NCI-H345 (cell line): ENCODE data around the gene HLA-C.
"Not testable (repeated sequence)": the region's sequence is repeated elsewhere in the genome, so short reads cannot be mapped to it uniquely, and the experiment has no call there.

Source experiments
- DNase-seq: peaks from one replicate; lab custom pipeline; 2025; lab: John Stamatoyannopoulos, UW

The HLA-C gene

DNA sequence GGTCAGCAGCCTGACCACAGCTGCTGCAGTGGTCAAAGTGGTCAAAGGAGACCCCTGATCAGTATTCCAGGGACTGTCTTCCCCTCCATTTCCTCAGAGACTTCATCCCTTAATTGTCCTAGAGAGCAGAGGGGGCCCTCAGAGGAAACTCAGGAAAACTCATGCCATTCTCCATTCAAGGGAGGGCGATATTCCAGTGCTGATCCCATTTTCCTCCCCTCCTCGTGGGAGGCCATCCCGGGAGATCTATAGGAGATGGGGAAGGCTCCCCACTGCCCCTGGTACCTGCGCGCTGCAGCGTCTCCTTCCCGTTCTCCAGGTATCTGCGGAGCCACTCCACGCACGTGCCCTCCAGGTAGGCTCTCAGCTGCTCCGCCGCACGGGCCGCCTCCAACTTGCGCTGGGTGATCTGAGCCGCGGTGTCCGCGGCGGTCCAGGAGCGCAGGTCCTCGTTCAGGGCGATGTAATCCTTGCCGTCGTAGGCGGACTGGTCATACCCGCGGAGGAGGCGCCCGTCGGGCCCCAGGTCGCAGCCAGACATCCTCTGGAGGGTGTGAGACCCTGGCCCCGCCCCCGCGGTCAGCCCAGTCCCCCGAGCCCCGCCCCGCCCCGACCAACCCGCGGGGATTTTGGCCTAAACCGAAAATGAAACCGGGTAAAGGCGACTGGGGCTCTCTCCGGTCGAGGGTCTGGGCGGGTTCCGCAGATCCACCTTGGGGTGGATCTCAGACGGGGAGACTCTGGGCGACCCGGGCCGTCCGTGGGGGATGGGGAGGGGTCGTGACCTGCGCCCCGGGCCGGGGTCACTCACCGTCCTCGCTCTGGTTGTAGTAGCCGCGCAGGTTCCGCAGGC, 878 bp downstream of the HLA-C start:
- DNase-seq, result peak; percentile 15

DNA sequence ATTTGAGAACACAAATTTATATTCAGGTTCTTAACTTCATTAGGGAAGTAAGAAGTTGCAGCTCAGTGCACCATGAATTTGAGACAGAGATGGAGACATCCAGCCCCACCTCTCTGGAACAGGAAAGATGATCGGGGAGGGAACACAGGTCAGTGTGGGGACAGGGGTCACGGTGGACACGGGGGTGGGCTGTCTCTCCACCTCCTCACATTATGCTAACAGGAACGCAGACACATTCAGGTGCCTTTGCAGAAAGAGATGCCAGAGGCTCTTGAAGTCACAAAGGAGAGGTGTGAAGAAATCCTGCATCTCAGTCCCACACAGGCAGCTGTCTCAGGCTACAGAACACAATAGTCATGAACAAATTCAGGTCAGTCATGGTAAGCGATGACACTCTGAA, 3.1 kb downstream of the HLA-C start:
- DNase-seq, result no peak

DNA sequence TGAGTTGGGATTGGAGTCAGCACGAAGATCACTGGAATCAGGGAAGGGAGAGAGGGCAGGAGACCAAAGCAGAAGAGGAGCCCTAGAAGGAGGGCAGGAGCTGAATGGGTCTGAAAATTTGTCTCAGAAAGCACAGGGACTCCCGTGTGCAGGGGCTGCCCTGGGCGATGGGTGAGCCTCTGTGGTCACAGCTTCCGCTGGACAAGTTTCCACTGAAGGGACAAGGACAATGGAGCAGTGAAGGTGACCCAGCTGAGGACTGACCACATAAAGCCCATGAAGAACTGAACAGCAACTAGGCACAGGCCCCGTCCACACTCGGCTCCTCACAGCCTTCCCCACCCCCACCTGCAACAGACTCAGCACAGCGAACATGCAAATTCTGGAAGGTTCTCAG, 3.5 kb downstream of the HLA-C start:
- DNase-seq, result no peak

DNA sequence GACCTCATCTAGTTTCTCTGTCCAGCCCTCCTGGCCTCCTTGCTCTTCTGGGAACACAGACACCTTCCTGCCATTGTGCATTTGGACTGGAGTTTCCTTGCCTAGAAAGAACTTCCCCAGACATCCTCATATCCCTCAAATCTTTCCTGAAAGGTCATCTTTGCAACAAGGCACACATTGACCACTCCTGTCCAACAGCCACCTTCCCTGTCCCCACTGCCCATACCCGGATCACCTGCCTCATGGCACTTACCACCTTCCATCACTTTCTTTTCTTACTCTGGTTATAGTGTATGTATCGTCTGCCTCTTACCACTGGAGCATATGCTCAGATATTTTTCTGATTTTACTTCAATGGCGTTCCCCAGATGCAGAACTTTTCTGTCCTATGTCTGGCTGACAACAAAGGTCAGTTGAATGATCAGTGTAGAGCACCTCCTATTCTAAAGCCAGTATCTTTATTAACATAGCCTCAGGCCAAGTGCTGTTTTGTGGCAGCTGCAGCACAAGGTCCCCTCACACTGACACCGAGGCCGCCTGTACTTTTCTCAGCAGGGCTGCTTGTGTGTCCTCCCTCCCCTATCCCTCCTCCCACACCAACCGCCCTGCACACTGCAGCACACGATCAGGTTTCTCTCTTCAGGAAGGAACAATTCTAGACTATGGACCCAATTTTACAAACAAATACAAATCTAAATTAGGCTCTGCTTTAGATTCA, 4.1 kb downstream of the HLA-C start:
- no peak for DNase-seq

DNA sequence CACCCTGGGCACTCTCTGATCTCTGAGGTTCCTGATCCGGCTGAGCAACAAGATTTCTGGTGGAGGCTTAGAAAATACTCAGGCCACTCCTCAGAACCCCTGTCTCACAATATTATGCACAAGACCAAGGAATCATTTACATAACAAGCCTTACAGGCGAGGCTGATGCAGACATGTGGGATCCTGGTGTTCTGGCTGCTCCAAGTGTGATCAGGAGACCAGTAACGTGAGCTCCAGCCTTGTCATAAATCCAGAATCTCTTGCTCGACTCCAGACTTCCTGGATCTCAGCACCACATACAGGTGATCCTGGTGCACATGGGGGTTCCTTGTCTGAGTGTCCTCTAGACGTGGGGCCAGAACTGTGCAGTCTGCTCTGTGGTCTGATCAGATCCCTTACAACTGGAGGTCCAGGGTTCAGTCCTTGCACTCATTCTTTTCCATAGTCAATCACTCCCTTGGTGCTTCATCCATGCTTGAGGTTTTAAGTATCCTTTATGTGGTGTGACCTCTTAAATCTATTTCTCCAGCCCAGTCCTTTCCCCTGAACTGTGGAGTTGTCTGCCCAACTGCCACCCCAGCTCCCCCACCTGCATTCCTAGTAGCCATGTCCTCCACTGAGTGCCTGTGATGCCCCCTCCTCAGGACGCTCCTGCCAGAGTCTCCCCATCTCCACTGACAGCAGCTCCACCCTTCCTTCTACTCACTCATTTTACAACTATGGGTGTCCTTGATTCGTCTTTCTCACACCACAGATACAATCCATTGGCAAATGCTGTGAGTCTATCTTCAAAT, 5.1 kb downstream of the HLA-C start:
- DNase-seq, result no peak

DNA sequence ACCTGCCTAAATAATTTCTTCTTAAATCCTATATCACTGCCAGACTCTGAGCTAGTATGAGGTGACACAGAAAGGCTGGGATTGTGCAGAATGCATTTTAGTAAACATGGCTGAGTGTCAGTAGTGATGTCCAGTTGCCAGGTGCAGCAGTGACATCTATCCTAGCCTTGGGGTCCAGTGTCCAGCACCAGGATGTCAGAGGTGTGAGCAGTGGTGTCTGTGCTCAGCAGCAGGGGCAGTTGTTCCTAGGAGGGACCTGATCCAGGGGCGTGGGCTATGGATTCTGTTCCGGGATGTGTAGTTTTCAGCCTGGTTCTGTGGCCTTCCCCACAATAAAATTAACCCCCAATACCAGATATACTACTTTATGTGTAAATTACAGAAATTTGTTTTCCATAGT, 6.0 kb downstream of the HLA-C start:
- DNase-seq, result no peak

DNA sequence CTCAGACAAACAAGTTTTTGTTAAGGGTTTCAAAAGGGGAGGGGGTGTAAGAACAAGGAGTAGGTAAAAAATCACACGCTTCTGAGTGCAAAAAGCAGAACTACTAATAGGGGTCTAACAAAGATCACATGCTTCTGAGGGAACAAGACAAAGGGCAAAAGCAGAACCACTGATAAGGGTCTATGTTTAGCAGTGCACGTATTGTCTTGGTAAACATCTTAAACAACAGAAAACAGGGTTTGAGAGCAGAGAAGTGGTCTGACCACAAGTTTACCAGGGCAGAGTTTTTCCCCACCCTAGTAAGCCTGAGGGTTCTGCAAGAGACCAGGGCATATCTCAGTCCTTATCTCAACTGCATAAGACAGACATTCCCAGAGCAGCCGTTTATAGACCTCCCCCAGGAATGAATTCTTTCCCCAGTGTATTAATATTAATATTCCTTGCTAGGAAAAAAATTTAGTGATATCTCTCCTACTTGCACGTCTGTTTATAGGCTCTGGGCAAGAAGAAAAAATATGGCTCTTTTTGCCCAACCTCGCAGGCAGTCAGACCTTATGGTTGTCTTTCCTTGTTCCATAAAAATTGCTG, 8.5 kb downstream of the HLA-C start:
- DNase-seq, result not testable (repeated sequence)

DNA sequence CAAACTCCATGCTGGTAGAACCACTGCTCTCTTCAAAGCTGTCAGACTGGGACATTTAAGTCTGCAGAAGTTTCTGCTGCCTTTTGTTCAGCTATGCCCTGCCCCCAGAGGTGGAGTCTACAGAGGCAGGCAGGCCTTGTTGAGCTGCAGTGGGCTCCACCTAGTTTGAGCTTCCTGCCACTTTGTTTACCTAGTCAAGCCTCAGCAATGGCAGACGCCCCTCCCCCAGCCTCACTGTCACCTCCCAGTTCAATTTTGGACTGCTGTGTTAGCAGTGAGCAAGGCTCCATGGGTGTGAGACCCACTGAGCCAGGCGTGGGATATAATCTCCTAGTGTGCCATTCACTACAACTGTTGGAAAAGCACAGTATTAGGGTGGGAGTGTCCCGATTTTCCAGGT, 11.9 kb downstream of the HLA-C start:
- DNase-seq, result not testable (repeated sequence)

DNA sequence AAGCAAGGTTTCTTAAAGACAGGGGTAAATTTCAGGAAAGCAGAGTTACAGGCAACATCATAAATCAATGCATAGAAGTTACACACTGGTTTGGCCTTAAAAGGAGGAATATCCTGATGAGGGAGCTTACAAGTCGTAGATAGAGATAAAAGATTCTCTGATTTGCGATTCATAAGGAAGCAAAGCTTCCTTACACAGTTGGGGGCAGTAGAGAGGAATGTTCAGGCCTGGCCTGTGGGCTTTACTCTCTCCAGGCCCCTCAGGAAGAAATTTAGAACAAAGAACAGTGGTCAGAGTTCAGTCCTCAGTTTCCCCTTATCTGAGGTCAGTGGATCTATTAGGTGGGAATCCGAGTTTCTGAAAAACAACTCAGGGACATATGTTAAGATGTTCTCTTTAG, 19.3 kb downstream of the HLA-C start:
- no peak for DNase-seq

DNA sequence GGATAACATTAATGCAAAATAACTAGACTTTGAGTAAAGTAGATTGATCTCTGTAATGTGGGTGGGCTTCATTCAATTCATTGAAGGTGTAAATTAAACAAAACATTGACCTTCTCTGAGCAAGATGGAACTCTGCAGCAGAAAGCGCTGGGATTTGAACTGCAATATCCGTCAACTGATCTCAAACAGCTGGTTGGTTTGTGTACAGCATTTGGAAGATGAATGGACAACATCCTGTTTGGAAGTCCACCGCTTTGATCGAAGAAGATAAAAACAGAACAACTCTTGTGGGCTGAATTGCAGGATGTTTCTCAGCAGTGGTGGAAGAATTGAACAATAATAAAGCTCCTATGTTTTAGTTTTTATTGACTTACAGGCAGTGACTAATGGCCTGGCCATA, 20.6 kb downstream of the HLA-C start:
- no peak for DNase-seq

DNA sequence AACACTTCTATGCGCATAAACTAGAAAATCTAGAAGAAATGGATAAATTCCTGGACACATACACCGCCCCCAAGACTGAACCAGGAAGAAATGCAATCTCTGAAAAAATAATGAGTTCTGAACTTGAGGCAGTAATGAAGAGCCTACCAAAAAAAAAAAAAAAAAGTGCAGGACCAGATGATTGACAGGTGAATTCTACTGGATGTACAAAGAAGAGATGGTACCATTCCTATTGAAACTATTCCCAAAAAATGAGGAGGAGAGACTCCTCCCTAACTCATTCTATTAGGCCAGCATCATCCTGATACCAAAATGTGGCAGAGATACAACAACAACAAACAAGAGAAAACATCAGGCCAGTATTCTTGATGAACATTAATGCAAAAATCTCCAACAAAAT, 22.7 kb downstream of the HLA-C start:
- DNase-seq, result no peak

DNA sequence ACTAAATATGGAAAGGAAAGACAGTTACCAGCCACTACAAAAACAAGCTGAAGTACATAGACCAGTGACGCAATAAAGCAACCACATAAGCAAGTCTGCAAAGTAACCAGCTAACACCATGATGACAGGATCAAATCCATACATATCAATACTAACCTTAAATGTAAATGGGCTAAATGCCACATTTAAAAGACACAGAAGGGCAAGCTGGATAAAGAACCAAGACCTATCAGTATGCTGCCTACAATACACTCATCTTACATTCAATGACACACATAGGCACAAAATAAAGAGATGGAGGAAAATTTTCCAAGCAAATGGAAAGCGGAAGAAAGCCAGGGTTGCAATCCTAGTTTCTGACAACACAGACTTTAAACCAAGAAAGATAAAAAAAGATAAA, 24.1 kb downstream of the HLA-C start:
- DNase-seq, result no peak

DNA sequence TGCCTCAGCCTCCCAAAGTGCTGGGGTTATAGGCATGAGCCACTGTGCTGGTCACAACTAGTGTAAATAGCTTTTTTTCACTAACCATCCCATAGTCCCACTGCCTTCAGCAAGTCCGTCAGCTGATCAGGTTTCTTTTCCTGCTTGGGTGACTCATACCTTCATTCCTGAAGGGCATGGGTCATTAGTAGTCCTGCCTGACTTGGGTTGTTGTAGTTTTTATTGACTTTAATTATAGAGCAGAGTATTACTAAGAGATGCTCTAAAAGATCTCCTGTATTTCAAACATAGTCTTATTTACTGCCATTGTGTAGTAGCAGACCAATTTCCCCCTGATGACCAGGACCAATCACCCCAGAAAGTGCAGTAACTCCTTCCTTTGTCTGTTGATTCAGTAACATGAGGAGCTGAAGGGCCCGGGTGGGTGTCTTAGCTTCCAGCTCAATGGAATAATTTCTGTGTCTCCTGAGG, 25.8 kb downstream of the HLA-C start:
- DNase-seq, result no peak

DNA sequence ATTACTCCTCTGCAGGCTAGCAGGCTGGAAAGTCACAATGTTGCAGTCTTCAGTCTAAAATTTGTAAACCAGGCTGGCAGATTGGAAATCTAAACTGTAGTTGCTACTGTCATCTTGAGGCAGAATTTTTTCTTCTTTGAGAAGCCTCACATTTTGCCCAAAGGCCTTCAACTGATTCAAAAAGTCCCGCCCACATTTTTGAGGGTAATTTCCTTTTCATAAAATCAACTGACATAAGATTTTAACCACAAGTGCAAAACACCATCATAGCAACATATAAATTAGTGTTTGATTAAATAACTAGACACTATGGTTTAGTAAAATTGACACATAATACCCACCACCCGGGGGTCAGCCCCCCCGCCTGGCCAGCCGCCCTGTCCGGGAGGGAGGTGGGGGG, 28.4 kb downstream of the HLA-C start:
- no peak for DNase-seq

DNA sequence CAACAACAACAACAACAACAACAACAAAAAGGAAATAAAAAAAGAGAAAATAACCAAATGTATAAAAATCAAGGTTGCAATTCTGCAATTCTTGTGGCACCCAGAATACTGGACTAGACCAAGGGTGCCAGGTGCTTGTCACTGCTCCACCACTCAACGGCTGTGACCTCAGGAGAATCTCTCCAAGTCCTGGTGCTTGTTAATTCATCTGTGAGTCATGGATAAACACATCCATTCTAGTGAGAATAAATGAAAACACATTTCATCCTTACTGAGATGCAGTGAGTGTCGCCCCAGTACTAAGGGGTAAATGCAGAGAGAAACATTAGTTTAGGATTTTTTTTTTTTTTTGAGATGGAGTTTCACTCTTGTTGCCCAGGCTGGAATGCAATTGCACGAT, 32.0 kb downstream of the HLA-C start:
- DNase-seq, result no peak

DNA sequence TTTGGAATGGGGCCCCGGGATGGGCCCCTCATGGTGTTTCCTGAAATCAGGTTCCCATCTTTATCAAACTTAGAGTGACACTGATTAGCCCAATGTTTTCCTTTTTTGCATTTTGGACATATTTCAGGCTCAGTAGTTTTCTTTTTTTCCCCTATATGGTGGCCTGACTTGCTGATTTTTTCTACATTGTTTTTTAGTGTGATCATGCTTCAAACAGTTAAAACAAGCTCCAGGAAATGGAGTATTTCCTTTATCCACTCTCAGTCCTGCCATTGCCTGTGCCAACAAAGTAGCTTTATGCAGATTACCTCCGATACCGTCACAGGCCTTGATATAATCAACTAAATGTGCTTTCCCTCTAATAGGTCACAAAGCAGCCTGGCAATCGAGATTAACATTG, 37.8 kb downstream of the HLA-C start:
- DNase-seq, result not testable (repeated sequence)

DNA sequence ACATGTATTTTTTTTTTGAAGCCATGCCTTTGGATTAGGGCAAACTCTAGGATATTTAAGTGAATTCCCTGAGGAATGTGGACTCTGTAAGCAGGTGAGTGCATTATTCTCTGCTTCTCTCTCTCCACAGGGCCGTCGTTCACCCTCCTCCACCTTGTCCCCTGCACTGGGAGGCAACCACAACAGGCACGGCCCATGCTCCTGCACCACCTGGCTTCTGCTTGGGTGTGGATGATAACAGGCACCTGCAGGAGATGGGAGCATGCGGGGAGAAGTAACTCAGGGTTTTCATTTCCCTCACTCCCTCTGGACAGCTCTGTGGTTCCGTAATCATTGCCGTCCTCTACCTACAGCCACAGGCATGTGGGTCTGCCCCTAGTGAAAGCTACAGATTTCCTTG, 43.4 kb downstream of the HLA-C start:
- no peak for DNase-seq

DNA sequence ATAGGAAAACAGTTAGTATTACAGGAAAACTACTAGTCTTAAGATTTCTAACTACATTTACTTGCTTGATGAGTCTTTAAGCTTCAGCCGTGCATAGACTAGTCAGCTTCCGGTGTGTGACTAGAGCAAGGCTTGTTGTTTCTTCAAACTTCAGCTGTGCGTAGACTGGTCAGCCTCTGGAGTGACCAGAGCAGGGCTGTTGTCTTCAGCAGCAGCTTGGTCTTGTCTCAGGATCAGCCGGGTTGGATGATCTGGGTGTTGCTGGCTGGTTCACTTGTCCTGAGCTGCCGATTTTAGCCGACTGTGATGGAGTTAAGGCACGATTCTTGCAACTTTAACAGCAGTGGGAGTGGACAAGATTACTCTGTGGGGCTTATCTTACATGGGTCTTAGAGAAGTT, 44.7 kb downstream of the HLA-C start:
- no peak for DNase-seq

DNA sequence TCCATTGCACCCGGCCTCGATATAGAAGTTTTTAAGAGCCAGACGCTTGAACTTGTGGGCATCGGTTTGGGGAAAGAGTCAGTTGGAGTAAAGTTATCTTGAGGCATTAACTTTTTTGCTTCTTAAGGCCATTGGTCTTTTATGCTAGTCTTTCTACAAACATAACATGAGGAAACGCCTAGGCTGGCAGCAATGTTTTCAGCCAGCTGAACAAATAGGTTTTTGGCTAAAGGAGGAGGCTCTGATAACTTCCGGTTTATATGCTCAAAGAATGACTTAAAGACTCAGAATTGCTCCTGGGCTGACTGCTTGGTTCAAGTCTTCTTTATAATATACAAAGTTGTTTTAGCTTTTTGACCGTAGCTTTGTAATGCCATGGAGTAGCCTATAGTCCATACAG, 46.2 kb downstream of the HLA-C start:
- DNase-seq, result no peak

DNA sequence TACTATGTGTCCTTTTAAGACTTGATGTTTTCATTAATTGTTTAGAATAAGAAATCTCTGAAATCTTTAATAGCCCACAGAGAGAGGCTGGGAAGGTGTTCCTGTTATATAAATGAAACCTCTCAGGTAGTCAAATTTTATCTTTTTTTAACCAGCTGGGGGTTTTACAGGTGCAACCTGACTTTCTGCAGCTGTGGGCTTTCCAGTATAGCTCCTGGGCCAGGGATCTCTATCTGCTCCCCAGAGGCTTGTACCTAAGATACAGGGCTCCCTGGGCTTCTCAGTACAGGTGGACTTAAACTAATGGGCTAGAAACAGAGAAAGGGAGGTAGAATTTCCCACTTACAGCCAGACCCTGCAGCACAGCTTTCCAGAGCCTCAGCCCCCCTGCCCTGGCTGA, 49.4 kb downstream of the HLA-C start:
- DNase-seq, result no peak
